HG03175 (cell line): Measurements from ENCODE around the gene LSM12.

ENCODE experiments used
- ATAC-seq: cut with Tn5 transposase; IDR thresholded peaks from one replicate; pipeline ENCODE4 v1.9.1; 2021; ENCODE audit warnings: mild to moderate bottlenecking, moderate library complexity; ENCODE audit not compliant: unreplicated experiment

Gene LSM12

GRCh38 chr17:44095647-44096496, 29.4 kb upstream of the LSM12 start:
- ATAC-seq = no peak

DNA sequence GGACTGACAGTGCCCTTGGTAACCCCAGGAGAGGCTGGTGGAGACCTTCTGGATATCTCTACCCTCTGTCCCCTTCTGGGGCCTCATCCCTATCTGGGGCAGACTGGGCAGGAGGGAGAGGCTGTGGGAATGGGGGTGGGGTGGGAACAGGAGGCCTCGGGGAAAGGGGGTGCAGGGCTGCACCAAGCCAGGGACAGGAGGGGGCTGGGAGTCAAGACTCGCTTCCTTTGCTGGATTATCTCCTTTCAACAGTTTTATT, 28.8 kb upstream of the LSM12 start:
- ATAC-seq = no peak

GRCh38 chr17:44094701-44095387, 28.4 kb upstream of the LSM12 start:
- ATAC-seq = no peak

GRCh38 chr17:44093231-44093900, 26.9 kb upstream of the LSM12 start:
- ATAC-seq = no peak

DNA sequence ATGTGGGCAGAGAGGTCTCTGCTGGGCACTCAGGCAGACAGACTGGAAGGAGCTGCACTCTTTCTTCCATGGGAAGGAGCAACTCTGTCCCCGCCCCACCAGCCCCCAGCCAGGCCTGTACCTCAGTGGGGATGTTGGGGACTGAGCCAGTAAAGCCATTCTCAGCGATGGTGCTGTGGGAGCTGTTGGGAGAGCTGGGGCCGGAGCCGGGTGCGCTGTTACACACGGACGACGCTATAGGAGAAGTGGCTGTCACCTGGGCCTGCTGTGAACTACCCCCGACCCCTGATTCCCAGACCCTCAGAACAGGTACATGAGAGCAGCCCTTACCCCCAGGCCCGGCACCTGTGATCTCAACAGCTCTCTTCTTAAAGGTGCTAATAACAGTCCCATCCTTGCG, 25.6 kb upstream of the LSM12 start:
- no peak for ATAC-seq

GRCh38 chr17:44091200-44091997, 24.9 kb upstream of the LSM12 start:
- no peak for ATAC-seq

GRCh38 chr17:44088254-44088653, 21.8 kb upstream of the LSM12 start:
- no peak for ATAC-seq

GRCh38 chr17:44087319-44087718, 20.8 kb upstream of the LSM12 start:
- no peak for ATAC-seq

- ATAC-seq = no peak
Observed at GRCh38 chr17:44086364-44087311, 20.2 kb upstream of the LSM12 start.

DNA sequence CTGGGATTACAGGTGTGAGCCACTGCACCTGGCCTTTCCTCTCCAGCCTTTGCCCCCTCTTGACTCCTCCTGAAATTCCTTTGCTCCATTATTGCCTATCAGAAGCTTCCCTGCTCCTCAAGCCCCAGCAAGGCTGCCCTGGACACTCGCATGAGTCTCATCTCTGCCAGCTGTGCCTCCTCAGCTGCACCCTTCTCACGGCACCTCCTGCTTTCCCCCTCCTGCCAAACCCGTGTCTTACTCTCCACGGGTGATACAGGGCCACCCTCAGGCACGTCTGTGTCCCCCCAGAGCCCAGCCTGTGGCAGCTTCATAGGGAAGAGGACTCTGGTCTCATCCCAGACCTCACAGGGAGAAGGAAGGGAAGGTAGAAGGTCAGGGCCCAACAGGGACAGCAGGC, 19.4 kb upstream of the LSM12 start:
- no peak for ATAC-seq

DNA sequence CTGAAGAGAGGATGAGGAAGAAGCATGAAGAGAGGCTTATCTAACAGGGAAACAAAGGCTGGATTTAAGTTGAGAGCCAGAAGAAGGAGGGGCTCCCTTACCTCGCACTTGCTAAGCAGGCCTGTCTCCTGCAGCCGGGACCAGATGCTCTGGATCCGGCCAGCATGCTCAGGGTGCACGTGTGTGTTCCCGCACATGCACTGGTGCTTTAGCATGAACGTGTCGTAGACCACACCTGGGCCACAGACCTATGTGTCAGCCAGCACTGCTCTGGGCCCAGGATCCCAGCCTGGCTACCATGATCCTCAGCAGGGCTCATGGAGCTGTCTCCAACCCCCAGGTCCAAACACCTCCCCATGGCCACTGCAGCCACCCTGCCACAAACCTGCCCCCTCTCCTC, 18.4 kb upstream of the LSM12 start:
- ATAC-seq = no peak

GRCh38 chr17:44084131-44084538, 17.7 kb upstream of the LSM12 start:
- no peak for ATAC-seq

GRCh38 chr17:44083250-44083849, 16.9 kb upstream of the LSM12 start:
- no peak for ATAC-seq

GRCh38 chr17:44082256-44082927, 15.9 kb upstream of the LSM12 start:
- no peak for ATAC-seq

GRCh38 chr17:44081681-44082080, 15.2 kb upstream of the LSM12 start:
- no peak for ATAC-seq

DNA sequence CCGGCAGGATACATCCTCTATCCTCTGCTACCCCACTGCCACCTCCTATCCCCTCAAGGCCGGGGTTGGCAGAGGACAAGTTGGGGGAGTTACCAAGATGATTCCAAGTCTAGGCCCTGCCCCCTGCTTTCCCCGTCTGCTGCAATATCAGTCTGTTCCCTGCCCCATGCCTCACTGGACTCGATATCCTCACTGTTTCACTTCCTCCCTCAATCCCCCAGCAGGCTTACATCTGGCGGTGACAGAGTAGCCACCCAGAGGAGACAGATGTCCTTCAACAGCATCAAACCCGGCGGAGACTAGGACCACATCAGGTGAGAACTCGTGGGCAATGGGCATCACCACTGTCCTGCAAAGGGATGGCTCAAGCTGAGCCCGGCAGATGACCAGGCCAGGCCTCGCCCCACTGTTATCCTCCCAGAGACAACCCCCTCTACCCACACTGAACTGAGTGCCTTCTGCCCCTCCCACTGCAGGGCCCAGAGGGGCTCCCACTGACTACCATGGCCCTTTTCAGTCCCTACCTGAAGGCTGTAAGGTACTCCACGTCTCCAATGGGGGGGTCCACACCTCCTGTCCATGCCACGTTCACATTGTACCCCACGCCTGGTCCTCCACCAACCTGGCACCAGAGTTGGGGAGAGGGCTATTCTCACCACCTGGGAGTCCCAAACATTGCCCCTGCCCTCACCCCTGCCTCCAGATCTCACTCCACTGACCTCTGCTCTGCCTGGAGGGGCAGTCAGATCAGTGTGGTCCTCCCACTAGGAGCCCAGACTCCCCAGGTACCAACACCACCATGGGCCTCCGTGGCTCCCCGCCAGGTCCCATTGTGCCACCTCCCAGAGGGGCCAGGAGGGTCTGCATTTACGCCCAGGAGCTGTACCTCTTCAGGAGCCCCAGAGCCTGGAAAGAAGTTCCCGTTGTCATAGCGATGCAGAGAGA, 13.7 kb upstream of the LSM12 start:
- ATAC-seq = no peak

GRCh38 chr17:44078412-44078811, 11.9 kb upstream of the LSM12 start:
- ATAC-seq = no peak

- ATAC-seq = no peak
Observed at GRCh38 chr17:44077595-44077909, 11.1 kb upstream of the LSM12 start.
